ENCODE results near the gene UBIAD1. TPM values are rescaled to one million over a fixed set of nuclear protein-coding genes. Genes with fewer than 3 reads are reported as not detected.
A peak's percentile ranks its signal among the peaks of the same experiment; 100 is the strongest.

UBIAD1 gene
- total and polyA plus RNA-seq, 2 of the 4 experiments (the other 2 are of a cell fraction), result 6.3 to 9.5 TPM

- no peak for ATAC-seq (ENCODE audit: low read depth)
Observed at GRCh38 chr1:11307852-11308251, 34.9 kb downstream of the UBIAD1 start.

More at GRCh38 chr1:11307852-11308251, 34.9 kb downstream of the UBIAD1 start:
- no peak overlapping the region for H3K4ac ChIP-seq (ENCODE audit: low read depth, low read length)
- H3K18ac ChIP-seq (ENCODE audit: low read depth, low read length), result no peak overlapping the region
- in situ Hi-C loops (cut with MboI; ENCODE audit: low sequenced_read_pairs), result no loop called here
- no peaks in the 10 kb centered on the region for H3K4me1 ChIP-seq (ENCODE audit: control insufficient read depth, insufficient read depth, low read length)
- CTCF ChIA-PET, result no interaction called here
- no peak overlapping the region for H2AFZ ChIP-seq (replicated peaks; ENCODE audit: low read length, poor library complexity)
- H4K20me1 ChIP-seq (ENCODE audit: insufficient read depth, low read length), result no peaks in the 10 kb centered on the region
- H3K56ac ChIP-seq (ENCODE audit: extremely low read depth, insufficient read depth, low read length), result no peak overlapping the region
- WGBS, 2 experiments (ENCODE audit: extremely low coverage in 2 of 2, insufficient read length in 1 of 2), result no CpG with 5 or more reads among the region's 3 CpGs
- POLR2A ChIA-PET (ENCODE audit: unreplicated experiment), result no interaction called here
- no peak overlapping the region for H3K23ac ChIP-seq (ENCODE audit: low read depth, low read length)
- H3K9me1 ChIP-seq (ENCODE audit: insufficient read depth, low read length), result no peaks in the 10 kb centered on the region
- H3K9me3 ChIP-seq (ENCODE audit: control insufficient read depth, insufficient read depth, low read length), result no peaks in the 10 kb centered on the region
- no peak overlapping the region for H2AK9ac ChIP-seq (replicated peaks; ENCODE audit: low read depth, low read length, poor library complexity)
- H2BK120ac ChIP-seq (ENCODE audit: low read depth, low read length), result no peak overlapping the region
- intact Hi-C loops (cut with micrococcal nuclease), result no loop called here
- H3K79me1 ChIP-seq (ENCODE audit: low read depth in 1 of 2, low read length in 2 of 2), result no peaks in the 10 kb centered on the region
- BruUV-seq (replicated peaks), result no TSS peak
- no peak overlapping the region for H2BK5ac ChIP-seq (ENCODE audit: low read depth, low read length, poor library complexity, severe bottlenecking)
- no peak overlapping the region for H3K27ac ChIP-seq (ENCODE audit: insufficient read depth, low read length)
- H4K8ac ChIP-seq (ENCODE audit: low read depth in 2 of 2, low read length in 2 of 2), result no peak overlapping the region
- no peaks in the 10 kb centered on the region for H3K36me3 ChIP-seq (ENCODE audit: control insufficient read depth, insufficient read depth, low read length)
- peak; percentile 7 for DNase-seq
- H3K14ac ChIP-seq (replicated peaks; ENCODE audit: low read depth, low read length), result no peak overlapping the region
- no peak for TF ChIP-seq CTCF (conservative IDR thresholded peaks at IDR 0.05; ENCODE audit: low read depth, low read length)
- no peak for TF ChIP-seq MAFK (IDR thresholded peaks at IDR 0.05; ENCODE audit: low read depth, low read length)
- no peak for TF ChIP-seq RAD21 (IDR thresholded peaks at IDR 0.05; ENCODE audit: low read length)
- no peak for TF ChIP-seq SMC3 (IDR thresholded peaks at IDR 0.05; ENCODE audit: low read depth, low read length)
- TF ChIP-seq MXI1 (IDR thresholded peaks at IDR 0.05; ENCODE audit: borderline replicate concordance, low read depth, low read length), result no peak
- TF ChIP-seq NFE2L2 (IDR thresholded peaks at IDR 0.05; ENCODE audit: low read depth, low read length), result no peak
- H2AK5ac ChIP-seq (ENCODE audit: low read depth, low read length), result no peak overlapping the region
- H3K4me3 ChIP-seq (ENCODE audit: insufficient read depth, low read depth, low read length), result no peak overlapping the region
- no peak overlapping the region for H4K91ac ChIP-seq (ENCODE audit: insufficient read depth, low read depth, low read length)
- dilution Hi-C loops (cut with HindIII; ENCODE audit: low sequenced_read_pairs, unreplicated experiment), result no loop called here
- H3K9ac ChIP-seq (ENCODE audit: low read depth, low read length), result no peak overlapping the region
- H2BK20ac ChIP-seq (ENCODE audit: low read depth, low read length), result no peak overlapping the region
- peaks cover 18% of the 10 kb centered on the region; the same call in 1 of the 2 replicates for H3K27me3 ChIP-seq (ENCODE audit: control insufficient read depth, insufficient read depth, low read length)
- no peak overlapping the region for H3K4me2 ChIP-seq (ENCODE audit: low read depth, low read length)
- H4K5ac ChIP-seq (ENCODE audit: low read depth, low read length), result no peak overlapping the region
- H2BK15ac ChIP-seq (ENCODE audit: low read depth, low read length), result no peak overlapping the region
